Transverse colon (tissue), 4 donors: ENCODE data around the gene ATXN10.

Experiments
- CTCF ChIP-seq, 5 experiments: fragments of 200-600 bp in 3 of 5; fragments of 450-650 bp in 2 of 5; sonication (generic) in 3 of 5; IDR thresholded peaks; 1 replicate in 2 of 5; 2 replicates in 3 of 5; pipeline ENCODE4 v1.5.1; 2016 to 2017; ENCODE audit warnings: antibody characterized with exemption in 5 of 5, inconsistent platforms in 3 of 5, mild to moderate bottlenecking in 2 of 5, moderate library complexity in 1 of 5
- EP300 ChIP-seq: sonication (generic); formaldehyde crosslinking; IDR thresholded peaks from one replicate; pipeline ENCODE4 v1.6.1; 2017; ENCODE audit warnings: antibody characterized with exemption, low read depth
- POLR2A ChIP-seq: fragments of 450-650 bp; IDR thresholded peaks from one replicate; pipeline ENCODE4 v1.6.1; 2016; ENCODE audit warnings: antibody characterized with exemption, mild to moderate bottlenecking, moderate library complexity
- POLR2AphosphoS5 ChIP-seq, 3 donors: sonication (generic); formaldehyde crosslinking; IDR thresholded peaks; one replicate each; pipeline ENCODE4 v1.6.1; 2016; ENCODE audit warnings: antibody characterized with exemption in 3 of 3

GRCh38 chr22:45840483-45840882 is 168.8 kb downstream of the ATXN10 start:
- TF ChIP-seq CTCF (IDR thresholded peaks at IDR 0.05) (no peak), POLR2A (no peak), EP300 (no peak), POLR2AphosphoS5 (IDR thresholded peaks at IDR 0.05) (no peak)
